Neural progenitor cell (in vitro differentiated cells): ENCODE data around the gene SYNDIG1. TPM values are rescaled to one million over a fixed set of nuclear protein-coding genes. Genes with fewer than 3 reads are reported as not detected.

Source experiments
- DNase-seq: peaks from one replicate; pipeline ENCODE4 v3.0.0-alpha.2; 2016; ENCODE audit warnings: low spot score
- H2AFZ ChIP-seq: fragments of 200-600 bp; sonication (generic); replicated peaks from 2 replicates; pipeline ENCODE4 v1.6.1; 2016; ENCODE audit warnings: antibody characterized with exemption
- H3F3A ChIP-seq: fragments of 200-600 bp; sonication (generic); 2 replicates; pipeline ENCODE4 v1.6.1; 2016; ENCODE audit warnings: antibody characterized with exemption, low read depth
- H3K27ac ChIP-seq: fragments of 200-600 bp; sonication (generic); 2 replicates; pipeline ENCODE4 v1.5.1; 2016; ENCODE audit warnings: mild to moderate bottlenecking
- H3K27me3 ChIP-seq: fragments of 200-600 bp; sonication (generic); 2 replicates; pipeline ENCODE4 v1.6.1; 2016; ENCODE audit warnings: mild to moderate bottlenecking, moderate library complexity
- H3K36me3 ChIP-seq: fragments of 200-600 bp; sonication (generic); 2 replicates; pipeline ENCODE4 v1.5.1; 2016
- H3K4me1 ChIP-seq: fragments of 200-600 bp; sonication (generic); 2 replicates; pipeline ENCODE4 v1.6.1; 2016; ENCODE audit warnings: mixed run types
- H3K4me2 ChIP-seq: fragments of 200-600 bp; sonication (generic); 2 replicates; pipeline ENCODE4 v1.6.1; 2016
- H3K4me3 ChIP-seq: fragments of 200-600 bp; sonication (generic); 2 replicates; pipeline ENCODE4 v1.5.1; 2016
- H3K79me2 ChIP-seq: fragments of 200-600 bp; sonication (generic); 2 replicates; pipeline ENCODE4 v1.6.1; 2016; ENCODE audit warnings: low read depth
- H3K9ac ChIP-seq: fragments of 200-600 bp; sonication (generic); 2 replicates; pipeline ENCODE4 v1.6.1; 2016
- H3K9me3 ChIP-seq: fragments of 200-600 bp; sonication (generic); 2 replicates; pipeline ENCODE4 v1.5.1; 2016; ENCODE audit warnings: low read depth
- H4K20me1 ChIP-seq: fragments of 200-600 bp; sonication (generic); 2 replicates; pipeline ENCODE4 v1.6.1; 2016; ENCODE audit warnings: low read depth
- H3K27ac Mint-ChIP-seq: 3 replicates; pipeline ENCODE4 v1.8.0; 2021; ENCODE audit warnings: mixed read lengths
- H3K27me3 Mint-ChIP-seq: 2 replicates; pipeline ENCODE4 v1.8.0; 2022; ENCODE audit warnings: low read depth, mild to moderate bottlenecking, inconsistent platforms, moderate library complexity, mixed read lengths; ENCODE audit not compliant: insufficient read depth
- H3K36me3 Mint-ChIP-seq: 3 replicates; pipeline ENCODE4 v1.8.0; 2021; ENCODE audit warnings: mixed read lengths
- H3K4me1 Mint-ChIP-seq: 3 replicates; pipeline ENCODE4 v1.8.0; 2021; ENCODE audit warnings: mixed read lengths
- H3K4me3 Mint-ChIP-seq: 3 replicates; pipeline ENCODE4 v1.8.0; 2021; ENCODE audit warnings: mild to moderate bottlenecking, moderate library complexity, mixed read lengths
- H3K9me3 Mint-ChIP-seq: 3 replicates; pipeline ENCODE4 v1.8.0; 2020; ENCODE audit warnings: mixed read lengths
- EZH2 ChIP-seq: fragments of 200-600 bp; sonication (generic); IDR thresholded peaks from 2 replicates; pipeline ENCODE4 v1.6.1; 2017; ENCODE audit warnings: antibody characterized with exemption, mild to moderate bottlenecking, moderate library complexity
- EZH2phosphoT487 ChIP-seq: fragments of 200-600 bp; sonication (generic); IDR thresholded peaks from 2 replicates; pipeline ENCODE4 v1.6.1; 2017; ENCODE audit warnings: antibody characterized with exemption
- total RNA-seq: library from RNA; depleted of rRNA; stranded (reverse); fragments of >200 nt; gene quantifications from 2 replicates; pipeline ENCODE4 v1.2.3, GENCODE V29; 2015; ENCODE audit warnings: low replicate concordance
- TF ChIP-seq, protein P1 (sequence below): fragments of 200-600 bp; sonication (generic); IDR thresholded peaks from 2 replicates; pipeline ENCODE4 v1.5.1; 2017; ENCODE audit warnings: antibody characterized with exemption, mild to moderate bottlenecking

Gene SYNDIG1
- total RNA-seq, 1 donor from 2014 or later, result 1.0 TPM

DNA sequence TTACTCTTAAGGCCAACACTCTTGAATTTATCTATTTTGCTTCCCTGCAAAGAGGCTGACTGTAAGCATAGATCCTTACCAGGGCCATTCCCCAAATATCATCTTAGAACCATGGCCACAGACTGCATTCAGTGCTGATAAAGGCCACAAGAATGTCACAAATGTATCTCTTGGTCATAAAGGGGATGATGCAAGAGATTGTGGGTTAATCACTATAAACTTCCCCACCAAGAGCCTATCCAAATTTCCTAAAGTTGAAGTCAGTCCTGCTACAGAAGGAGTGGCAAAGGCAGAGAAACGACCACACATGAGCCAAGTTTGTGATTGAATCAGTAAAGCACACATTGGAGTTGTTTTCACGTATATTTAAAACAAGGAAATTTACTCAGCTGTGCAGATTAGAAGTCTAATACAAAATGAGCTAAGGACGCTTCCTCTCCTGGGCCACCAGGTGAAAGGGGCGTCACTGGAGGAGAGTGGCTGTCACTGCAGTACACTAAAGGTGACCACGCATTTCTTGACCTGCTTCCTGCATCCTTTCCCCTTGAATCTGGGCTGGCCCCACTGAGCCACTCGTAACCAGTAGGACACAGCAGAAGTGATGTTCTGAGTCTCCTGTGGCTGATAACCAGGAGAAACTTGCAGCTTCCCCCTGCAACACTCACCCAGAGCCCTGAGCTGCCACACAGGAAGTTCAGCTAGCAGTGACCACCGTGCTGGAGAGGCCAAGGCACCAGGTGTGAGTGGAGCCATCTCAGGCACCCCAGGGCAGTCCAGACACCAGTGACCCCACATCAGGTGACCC, 181.9 kb downstream of the SYNDIG1 start:
- Histone ChIP-seq H3K27me3 (no peaks in the 10 kb centered on the region), H3K27ac (no peak overlapping the region), H3K4me3 (no peak overlapping the region), H3F3A (no peaks in the 10 kb centered on the region), H3K4me2 (no peak overlapping the region), H3K9ac (no peak overlapping the region), H3K79me2 (no peaks in the 10 kb centered on the region), H3K36me3 (no peaks in the 10 kb centered on the region), H3K4me1 (no peaks in the 10 kb centered on the region), H3K9me3 (no peaks in the 10 kb centered on the region), H4K20me1 (no peaks in the 10 kb centered on the region), H2AFZ (no peak overlapping the region)
- no peak for DNase-seq
- no peaks in the 10 kb centered on the region for H3K36me3 Mint-ChIP-seq
- H3K27me3 Mint-ChIP-seq, result peaks cover 4% of the 10 kb centered on the region
- TF ChIP-seq EZH2phosphoT487 (no peak), EZH2 (no peak)
- TF ChIP-seq, protein P1, sequence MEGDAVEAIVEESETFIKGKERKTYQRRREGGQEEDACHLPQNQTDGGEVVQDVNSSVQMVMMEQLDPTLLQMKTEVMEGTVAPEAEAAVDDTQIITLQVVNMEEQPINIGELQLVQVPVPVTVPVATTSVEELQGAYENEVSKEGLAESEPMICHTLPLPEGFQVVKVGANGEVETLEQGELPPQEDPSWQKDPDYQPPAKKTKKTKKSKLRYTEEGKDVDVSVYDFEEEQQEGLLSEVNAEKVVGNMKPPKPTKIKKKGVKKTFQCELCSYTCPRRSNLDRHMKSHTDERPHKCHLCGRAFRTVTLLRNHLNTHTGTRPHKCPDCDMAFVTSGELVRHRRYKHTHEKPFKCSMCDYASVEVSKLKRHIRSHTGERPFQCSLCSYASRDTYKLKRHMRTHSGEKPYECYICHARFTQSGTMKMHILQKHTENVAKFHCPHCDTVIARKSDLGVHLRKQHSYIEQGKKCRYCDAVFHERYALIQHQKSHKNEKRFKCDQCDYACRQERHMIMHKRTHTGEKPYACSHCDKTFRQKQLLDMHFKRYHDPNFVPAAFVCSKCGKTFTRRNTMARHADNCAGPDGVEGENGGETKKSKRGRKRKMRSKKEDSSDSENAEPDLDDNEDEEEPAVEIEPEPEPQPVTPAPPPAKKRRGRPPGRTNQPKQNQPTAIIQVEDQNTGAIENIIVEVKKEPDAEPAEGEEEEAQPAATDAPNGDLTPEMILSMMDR, result no peak
- H3K27ac Mint-ChIP-seq, result no peak overlapping the region
- H3K4me3 Mint-ChIP-seq, result no peak overlapping the region
- peaks cover 8% of the 10 kb centered on the region for H3K4me1 Mint-ChIP-seq
- H3K9me3 Mint-ChIP-seq, result no peaks in the 10 kb centered on the region

DNA sequence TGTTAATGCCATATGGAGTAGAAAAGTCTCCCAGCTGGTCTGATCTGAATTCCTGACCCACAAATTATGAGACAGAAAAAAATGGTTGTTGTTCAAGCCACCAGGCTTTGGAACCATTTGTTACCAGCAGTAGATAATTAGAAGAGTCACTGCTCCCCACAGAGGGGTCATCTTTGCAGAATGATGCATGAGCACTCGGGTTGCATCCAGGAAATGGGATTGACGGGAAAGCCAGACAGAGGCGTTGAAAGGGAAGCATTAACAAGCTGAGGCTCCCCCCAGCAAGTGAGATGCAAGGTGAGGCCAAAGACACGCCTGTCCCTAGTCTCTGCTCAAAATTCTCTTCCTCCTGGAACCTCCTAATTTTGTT, 182.5 kb downstream of the SYNDIG1 start:
- Histone ChIP-seq H3K79me2 (no peaks in the 10 kb centered on the region), H3K4me2 (no peak overlapping the region), H3K27ac (no peak overlapping the region), H4K20me1 (no peaks in the 10 kb centered on the region), H3K9me3 (no peaks in the 10 kb centered on the region), H3K9ac (no peak overlapping the region), H3K27me3 (no peaks in the 10 kb centered on the region), H3K4me3 (no peak overlapping the region), H3K36me3 (no peaks in the 10 kb centered on the region), H3F3A (no peaks in the 10 kb centered on the region), H2AFZ (no peak overlapping the region), H3K4me1 (no peaks in the 10 kb centered on the region)
- Mint-ChIP-seq H3K27me3 (peaks cover 4% of the 10 kb centered on the region), H3K4me3 (no peak overlapping the region), H3K4me1 (peaks cover 8% of the 10 kb centered on the region), H3K36me3 (no peaks in the 10 kb centered on the region), H3K27ac (no peak overlapping the region), H3K9me3 (no peaks in the 10 kb centered on the region)
- no peak for TF ChIP-seq EZH2phosphoT487
- TF ChIP-seq EZH2, result no peak
- TF ChIP-seq, protein P1, result no peak
- no peak for DNase-seq

DNA sequence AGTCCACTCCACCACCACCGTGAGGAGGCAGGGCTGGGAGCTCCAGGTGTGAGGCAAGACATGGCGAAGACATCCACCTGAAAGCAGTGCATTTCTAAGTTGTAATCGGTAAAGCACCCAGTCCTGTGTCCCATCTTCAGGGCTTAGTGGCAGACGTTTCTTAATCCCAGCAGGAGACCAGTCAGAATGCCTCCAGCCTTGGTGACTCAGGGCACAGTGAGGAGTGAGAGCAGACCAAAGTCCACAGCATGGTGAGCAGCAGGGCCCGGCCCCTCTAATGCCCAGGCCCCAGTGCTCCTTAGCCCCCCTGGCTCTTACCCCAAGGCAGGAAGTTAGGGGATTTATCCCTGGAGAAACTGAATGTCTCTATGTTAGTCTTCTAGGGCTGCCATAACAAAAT, 183.9 kb downstream of the SYNDIG1 start:
- Mint-ChIP-seq H3K27ac (no peak overlapping the region), H3K9me3 (no peaks in the 10 kb centered on the region), H3K36me3 (no peaks in the 10 kb centered on the region), H3K4me1 (peaks cover 7% of the 10 kb centered on the region), H3K27me3 (peaks cover 6% of the 10 kb centered on the region), H3K4me3 (no peak overlapping the region)
- Histone ChIP-seq H3K9ac (no peak overlapping the region), H3K27me3 (no peaks in the 10 kb centered on the region), H3K27ac (no peak overlapping the region), H3K36me3 (no peaks in the 10 kb centered on the region), H3K4me3 (no peak overlapping the region), H2AFZ (no peak overlapping the region), H3K79me2 (no peaks in the 10 kb centered on the region), H3F3A (no peaks in the 10 kb centered on the region), H4K20me1 (no peaks in the 10 kb centered on the region), H3K4me1 (no peaks in the 10 kb centered on the region), H3K9me3 (no peaks in the 10 kb centered on the region), H3K4me2 (no peak overlapping the region)
- no peak for DNase-seq
- TF ChIP-seq, protein P1, result no peak
- TF ChIP-seq EZH2 (no peak), EZH2phosphoT487 (no peak)
